HCT116 (cell line): Measurements from ENCODE around the gene WDR74. TPM values are rescaled to one million over a fixed set of nuclear protein-coding genes. Genes with fewer than 3 reads are reported as not detected.

Experiments used
- ATAC-seq: fragments of 200-7000 bp; cut with Tn5 transposase; 2 replicates; pipeline ENCODE4 v1.9.1; 2020; ENCODE audit warnings: mild to moderate bottlenecking, moderate library complexity
- BruUV-seq: library from RNA; stranded (reverse); fragments of 400-500 nt; replicated peaks from 2 replicates; lab custom pipeline; 2021; lab: Mats Ljungman, UMichigan
- CTCF ChIA-PET: fragments of 300-600 bp; sonication (Branson Sonifier 250); formaldehyde crosslinking; loops from one replicate; lab custom pipeline; 2021; ENCODE audit warnings: antibody characterized with exemption; lab: Charles Lee
- POLR2A ChIA-PET: fragments of 300-600, 350-600 bp; sonication (Branson Sonifier 250); formaldehyde crosslinking; loops from one replicate; lab custom pipeline; 2021; ENCODE audit warnings: antibody characterized with exemption; lab: Charles Lee
- RAD21 ChIA-PET, 2 experiments: fragments of 300-600 bp; sonication (Branson Sonifier 250); formaldehyde crosslinking; loops; one replicate each; lab custom pipeline; 2023; ENCODE audit warnings: low total read pairs in 2 of 2; ENCODE audit not compliant: uncharacterized antibody in 2 of 2, unreplicated experiment in 2 of 2, low non-redundant PET in 1 of 2; lab: Charles Lee
- DNase-seq: peaks from one replicate; pipeline ENCODE4 v3.0.0-alpha.2; 2010; ENCODE audit warnings: low read depth, low spot score
- H2AFZ ChIP-seq: fragments of 200-600 bp; shearing (Covaris generic), sonication (generic); 2 replicates; pipeline ENCODE4 v1.6.1; 2017; ENCODE audit warnings: low read depth, mixed run types, mixed read lengths, antibody characterized with exemption, low read length; ENCODE audit not compliant: poor library complexity, severe bottlenecking
- H3K27ac ChIP-seq: 2 replicates; pipeline ENCODE4 v1.5.1; 2012; ENCODE audit warnings: low read depth, low read length
- H3K27me3 ChIP-seq: fragments of 200-600 bp; sonication (generic); 2 replicates; pipeline ENCODE4 v1.6.1; 2016; ENCODE audit warnings: mixed run types, low read length, mixed read lengths; ENCODE audit not compliant: insufficient read depth
- H3K36me3 ChIP-seq, 2 experiments: fragments of 200-500 bp in 1 of 2; fragments of 200-600 bp in 1 of 2; sonication (Bioruptor generic) in 1 of 2; sonication (generic) in 1 of 2; 2 replicates each; pipeline versions ENCODE4 v1.5.1 to v1.6.1; 2014 to 2016; ENCODE audit warnings: low read length in 2 of 2, inconsistent platforms in 1 of 2, mixed read lengths in 1 of 2, mixed run types in 1 of 2; ENCODE audit not compliant: insufficient read depth in 2 of 2, control insufficient read depth in 1 of 2
- H3K4me1 ChIP-seq, 2 experiments: fragments of 200-600 bp in 1 of 2; sonication (generic) in 1 of 2; 2 replicates each; pipeline versions ENCODE4 v1.5.1 to v1.6.1; 2012 to 2017; ENCODE audit warnings: low read length in 2 of 2, inconsistent platforms in 1 of 2, mild to moderate bottlenecking in 1 of 2, mixed read lengths in 1 of 2, mixed run types in 1 of 2, moderate library complexity in 1 of 2; ENCODE audit not compliant: insufficient read depth in 2 of 2, control insufficient read depth in 1 of 2
- H3K4me2 ChIP-seq: fragments of 200-600 bp; sonication (generic); 2 replicates; pipeline ENCODE4 v1.6.1; 2017; ENCODE audit warnings: mixed run types, low read length, mixed read lengths
- H3K4me3 ChIP-seq, 2 experiments: fragments of 200-600 bp in 1 of 2; sonication (generic) in 1 of 2; replicated peaks in 1 of 2; 2 replicates each; pipeline ENCODE4 v1.5.1; 2011 to 2016; ENCODE audit warnings: low read length in 2 of 2, control low read depth in 1 of 2, low read depth in 1 of 2, mild to moderate bottlenecking in 1 of 2, mixed read lengths in 1 of 2, mixed run types in 1 of 2
- H3K79me2 ChIP-seq: fragments of 200-600 bp; sonication (generic); 2 replicates; pipeline ENCODE4 v1.6.1; 2017; ENCODE audit warnings: mild to moderate bottlenecking, mixed run types, low read length, moderate library complexity, mixed read lengths; ENCODE audit not compliant: insufficient read depth
- H3K9ac ChIP-seq: fragments of 200-600 bp; sonication (generic); 2 replicates; pipeline ENCODE4 v1.6.1; 2016; ENCODE audit warnings: low read length, mixed read lengths
- H3K9me2 ChIP-seq: fragments of 200-600 bp; sonication (generic), shearing (Covaris generic); 2 replicates; pipeline ENCODE4 v1.6.1; 2017; ENCODE audit warnings: mixed run types, mild to moderate bottlenecking, moderate library complexity; ENCODE audit not compliant: insufficient read depth
- H3K9me3 ChIP-seq, 2 experiments: fragments of 200-500 bp in 1 of 2; fragments of 200-600 bp in 1 of 2; sonication (Bioruptor generic) in 1 of 2; sonication (generic) in 1 of 2; 2 replicates each; pipeline ENCODE4 v1.6.1; 2014 to 2017; ENCODE audit warnings: low read length in 2 of 2, mixed read lengths in 2 of 2, inconsistent platforms in 1 of 2, low read depth in 1 of 2, mild to moderate bottlenecking in 1 of 2, mixed run types in 1 of 2, moderate library complexity in 1 of 2; ENCODE audit not compliant: control insufficient read depth in 1 of 2, insufficient read depth in 1 of 2
- H4K20me1 ChIP-seq: fragments of 200-600 bp; sonication (generic), shearing (Covaris generic); 2 replicates; pipeline ENCODE4 v1.6.1; 2017; ENCODE audit warnings: mixed run types, mild to moderate bottlenecking, moderate library complexity; ENCODE audit not compliant: insufficient read depth
- CTCF ChIP-seq, 3 experiments: fragments of 200-600 bp in 1 of 3; sonication (generic) in 1 of 3; IDR thresholded peaks in 2 of 3; conservative IDR thresholded peaks in 1 of 3; 2 replicates each; pipeline ENCODE4 v1.5.1; 2012 to 2017; ENCODE audit warnings: low read depth in 2 of 3, low read length in 2 of 3, antibody characterized with exemption in 1 of 3, borderline replicate concordance in 1 of 3, control low read depth in 1 of 3, mild to moderate bottlenecking in 1 of 3, mixed read lengths in 1 of 3, mixed run types in 1 of 3, moderate library complexity in 1 of 3; ENCODE audit not compliant: insufficient read depth in 1 of 3
- POLR2AphosphoS5 ChIP-seq: IDR thresholded peaks from 2 replicates; pipeline ENCODE4 v1.6.1; 2011; ENCODE audit warnings: mild to moderate bottlenecking, low read depth, low read length, moderate library complexity
- RAD21 ChIP-seq: IDR thresholded peaks from 2 replicates; pipeline ENCODE4 v1.6.1; 2012; ENCODE audit warnings: low read depth, mild to moderate bottlenecking
- intact Hi-C: fragments of 100-400 bp; cut with micrococcal nuclease; formaldehyde crosslinking; loops from 2 replicates; pipeline ENCODE4 v1.10.0; 2022
- total RNA-seq: library from RNA; stranded (reverse); gene quantifications from one replicate; pipeline ENCODE4 v1.2.1, GENCODE V29; 2021; ENCODE audit not compliant: unreplicated experiment

The WDR74 gene
- total RNA-seq, 1 experiment from 2014 or later, result 111 TPM

- H3K4me3 ChIP-seq, result peak overlapping the region; percentile 19 to 80; a peak in 2 of 4 replicates
- peak overlapping the region; percentile 86 for H3K9ac ChIP-seq
- H3K79me2 ChIP-seq, result peaks cover 51% of the 10 kb centered on the region
- H3K4me1 ChIP-seq, result peaks cover 26 to 47% of the 10 kb centered on the region in 2 experiments; a peak in 3 of 4 replicates
- no peak overlapping the region for H2AFZ ChIP-seq
- DNase-seq (no peak), ATAC-seq (no peak)
- H3K27ac ChIP-seq, result peak overlapping the region; percentile 96
- BruUV-seq, result no TSS peak
- intact Hi-C loops, result loop anchor here (1.0 to 5.0 kb wide), 3 partner anchors 51 to 117 kb away; partner anchors contain the start of genes LBHD1, SLC3A2 and UQCC3
- TF ChIP-seq CTCF (IDR thresholded peaks at IDR 0.05 in 2 of 3, conservative IDR thresholded peaks at IDR 0.05 in 1 of 3; ENCODE audit: borderline replicate concordance in 1 of 3, insufficient read depth in 1 of 3, low read depth in 2 of 3, low read length in 2 of 3) (peak in 2 of 3 experiments; percentile 15 to 38; a peak in 2 of 6 replicates), POLR2AphosphoS5 (0 out of 2 replicates have a peak, but pooled peaks have one; percentile 31), RAD21 (no peak)
- RAD21 ChIA-PET, result no interaction called here
- no peaks in the 10 kb centered on the region for H3K9me3 ChIP-seq
- peak overlapping the region; percentile 91 for H3K4me2 ChIP-seq
- no peaks in the 10 kb centered on the region for H3K9me2 ChIP-seq
- H3K36me3 ChIP-seq, result peaks cover 11 to 34% of the 10 kb centered on the region in 2 experiments; a peak in 2 of 4 replicates
- no peaks in the 10 kb centered on the region for H3K27me3 ChIP-seq
- H4K20me1 ChIP-seq, result no peaks in the 10 kb centered on the region
- POLR2A ChIA-PET, result interaction anchor here (6.1 kb wide), 1 partner anchor 51 kb away, joined by 82 read pairs; the partner anchor contains the start of gene WDR74
- CTCF ChIA-PET, result interaction anchor here (1.4 kb wide), 1 partner anchor 394 kb away, joined by 4 read pairs; no protein-coding TSS in a partner anchor
These were observed 50.4 kb downstream of the WDR74 start for GRCh38 chr11:62788991-62789390.
